Measurements from ENCODE around the gene DGCR6L.
"Not testable (repeated sequence)": the region's sequence is repeated elsewhere in the genome, so short reads cannot be mapped to it uniquely, and the experiment has no call there.

The DGCR6L gene

GRCh38 chr22:20290578-20291248, 29.1 kb downstream of the DGCR6L start:
- DNase-seq, result no peak

DNA sequence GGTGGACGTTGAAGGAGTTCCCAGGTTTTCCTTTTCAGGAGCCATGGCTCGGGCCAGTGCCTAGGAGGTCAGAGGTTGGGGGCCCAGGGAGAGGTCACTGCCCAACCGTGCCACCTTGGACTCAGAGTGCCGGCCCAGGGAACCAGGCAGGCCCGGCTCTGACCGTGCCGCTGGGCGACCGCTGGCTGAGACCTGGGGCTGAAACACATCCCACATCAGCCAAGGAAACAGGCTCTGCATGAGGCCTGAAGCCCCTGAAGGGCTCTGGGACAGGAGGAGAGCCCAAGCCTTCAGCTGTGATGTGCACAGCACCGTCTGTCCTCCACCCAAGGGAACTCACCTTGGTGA, 29.8 kb downstream of the DGCR6L start:
- DNase-seq, result no peak

GRCh38 chr22:20289182-20290044, 30.4 kb downstream of the DGCR6L start:
- not testable (repeated sequence) for DNase-seq

GRCh38 chr22:20286784-20287423, 33.0 kb downstream of the DGCR6L start:
- not testable (repeated sequence) for DNase-seq

DNA sequence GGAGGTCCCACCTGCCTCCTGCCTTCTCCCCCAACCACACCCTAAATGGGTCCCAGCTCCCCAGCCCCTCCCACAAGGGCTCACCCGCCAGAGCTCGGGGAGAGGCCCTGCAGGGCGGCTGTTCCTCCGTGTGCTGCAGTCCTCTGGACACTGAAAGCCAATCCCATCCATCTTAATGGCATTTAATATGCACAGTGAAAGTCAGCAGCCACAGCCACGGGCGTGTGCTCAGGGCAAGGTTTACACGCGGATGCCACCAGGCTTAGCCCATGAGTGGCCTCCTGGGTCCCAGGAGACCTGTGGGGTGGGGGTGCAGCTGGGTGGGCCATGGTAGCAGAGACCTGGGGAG, 33.6 kb downstream of the DGCR6L start:
- not testable (repeated sequence) for DNase-seq

DNA sequence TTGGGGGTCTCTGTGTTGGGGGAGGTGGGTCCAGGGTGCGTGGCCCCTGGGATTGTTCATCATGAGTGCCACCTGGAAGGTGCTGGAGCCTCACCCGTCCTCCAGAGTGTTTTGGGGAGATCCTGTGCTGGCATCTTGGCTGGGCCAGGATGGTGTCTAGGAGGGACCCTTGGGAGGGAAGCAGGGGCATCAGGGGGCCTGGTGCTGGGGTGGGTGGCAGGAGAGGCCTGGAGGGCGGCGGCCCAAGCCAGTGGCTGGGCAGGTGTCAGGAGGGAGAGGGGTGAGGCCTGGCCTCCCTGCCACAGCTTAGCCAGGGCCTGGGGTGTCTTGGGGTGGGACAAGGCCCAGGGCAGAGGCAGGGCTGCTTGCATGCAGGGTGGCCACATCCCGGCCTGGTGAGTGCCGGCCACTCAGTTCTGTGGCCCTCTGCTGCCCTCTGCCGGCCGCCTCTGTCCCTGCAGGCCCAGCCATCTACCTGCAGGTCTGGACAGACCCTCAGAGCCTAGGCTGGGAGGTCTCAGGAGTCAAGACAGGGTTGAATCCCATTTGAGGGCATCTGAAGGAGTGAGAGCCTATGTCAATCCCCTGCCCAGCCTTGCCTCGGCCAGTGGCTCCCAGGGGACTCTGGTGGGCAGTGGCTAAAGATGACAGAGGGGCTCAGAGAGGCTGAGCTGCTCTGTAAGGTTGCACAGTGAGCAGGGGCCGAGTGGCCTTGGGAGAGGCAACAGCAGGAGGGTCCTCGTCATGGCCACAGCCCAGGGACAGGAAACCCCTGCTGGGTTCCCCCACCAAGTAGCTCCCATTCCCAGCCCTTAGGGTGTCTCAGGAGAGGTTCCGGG, 34.2 kb downstream of the DGCR6L start:
- not testable (repeated sequence) for DNase-seq

- DNase-seq, result no peak
These were observed 35.3 kb downstream of the DGCR6L start for GRCh38 chr22:20284471-20285086.

- no peak for DNase-seq
These were observed 36.2 kb downstream of the DGCR6L start for GRCh38 chr22:20283674-20284066.

- no peak for DNase-seq
These were observed 36.8 kb downstream of the DGCR6L start for GRCh38 chr22:20282901-20283673.

DNA sequence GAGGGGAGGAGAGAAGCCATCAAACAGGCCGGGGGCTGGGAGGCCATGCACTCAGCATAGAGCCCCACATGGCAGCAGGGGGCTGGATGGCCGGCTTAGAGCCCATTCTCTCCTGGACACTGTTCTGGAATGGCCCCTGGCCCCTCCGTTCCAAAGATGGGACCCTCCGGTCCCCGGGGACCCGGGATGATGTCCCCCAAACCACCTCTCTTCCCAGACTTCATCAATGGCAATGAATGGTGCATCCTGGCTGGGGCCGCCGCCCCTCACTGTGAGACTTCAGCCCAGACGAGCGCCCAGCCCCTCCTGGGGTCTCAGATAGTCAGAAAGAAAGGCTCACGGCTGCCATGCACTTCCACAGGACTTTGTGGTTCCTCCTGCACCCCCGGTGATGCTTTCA, 38.0 kb downstream of the DGCR6L start:
- no peak for DNase-seq

GRCh38 chr22:20281473-20281872, 38.4 kb downstream of the DGCR6L start:
- not testable (repeated sequence) for DNase-seq

- no peak for DNase-seq
These were observed 39.0 kb downstream of the DGCR6L start for GRCh38 chr22:20280866-20281265.

DNA sequence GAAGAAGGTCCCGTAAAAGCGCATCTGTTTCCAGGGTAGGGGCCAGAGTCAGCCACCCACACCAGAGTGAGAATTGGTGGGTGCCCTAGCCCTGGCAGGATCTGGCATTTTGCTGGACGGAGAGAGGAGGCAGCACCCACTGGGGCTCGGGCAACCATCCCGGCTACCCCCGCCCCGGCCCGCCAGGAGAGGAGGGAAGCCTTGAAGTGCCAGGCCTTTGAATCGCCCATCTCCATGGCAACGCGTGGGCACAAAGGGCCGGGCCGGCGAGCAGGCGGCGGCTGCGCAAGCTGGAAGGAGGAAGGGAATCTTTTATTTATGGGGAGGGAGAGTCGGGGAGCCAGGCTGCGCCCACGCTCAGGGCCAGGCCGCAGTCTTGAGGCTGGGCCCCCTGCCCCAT, 39.7 kb downstream of the DGCR6L start:
- DNase-seq, result peak; percentile 18

DNA sequence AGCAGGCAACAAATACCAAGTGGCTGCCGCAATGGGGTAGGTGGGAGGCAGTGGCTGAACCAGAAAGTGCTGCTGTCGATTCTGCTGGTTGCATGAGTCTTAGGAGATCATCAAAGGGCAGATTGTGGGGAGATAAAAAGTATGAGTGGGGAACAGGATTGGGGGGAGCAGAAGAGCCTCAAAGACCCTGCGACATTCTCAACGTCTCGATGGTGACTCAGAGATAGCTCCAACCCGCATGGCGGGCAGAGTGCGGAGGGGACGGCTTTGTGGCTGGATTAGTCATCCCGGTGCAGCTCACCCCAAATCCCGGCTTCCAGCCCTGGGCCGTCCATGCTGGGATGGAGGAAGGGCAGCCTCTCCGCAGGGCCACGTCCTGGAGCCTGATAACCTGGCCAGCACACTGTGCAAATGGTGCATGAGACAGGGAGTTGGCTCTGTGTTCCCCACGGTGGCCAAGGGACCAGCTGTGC, 40.2 kb downstream of the DGCR6L start:
- no peak for DNase-seq

DNA sequence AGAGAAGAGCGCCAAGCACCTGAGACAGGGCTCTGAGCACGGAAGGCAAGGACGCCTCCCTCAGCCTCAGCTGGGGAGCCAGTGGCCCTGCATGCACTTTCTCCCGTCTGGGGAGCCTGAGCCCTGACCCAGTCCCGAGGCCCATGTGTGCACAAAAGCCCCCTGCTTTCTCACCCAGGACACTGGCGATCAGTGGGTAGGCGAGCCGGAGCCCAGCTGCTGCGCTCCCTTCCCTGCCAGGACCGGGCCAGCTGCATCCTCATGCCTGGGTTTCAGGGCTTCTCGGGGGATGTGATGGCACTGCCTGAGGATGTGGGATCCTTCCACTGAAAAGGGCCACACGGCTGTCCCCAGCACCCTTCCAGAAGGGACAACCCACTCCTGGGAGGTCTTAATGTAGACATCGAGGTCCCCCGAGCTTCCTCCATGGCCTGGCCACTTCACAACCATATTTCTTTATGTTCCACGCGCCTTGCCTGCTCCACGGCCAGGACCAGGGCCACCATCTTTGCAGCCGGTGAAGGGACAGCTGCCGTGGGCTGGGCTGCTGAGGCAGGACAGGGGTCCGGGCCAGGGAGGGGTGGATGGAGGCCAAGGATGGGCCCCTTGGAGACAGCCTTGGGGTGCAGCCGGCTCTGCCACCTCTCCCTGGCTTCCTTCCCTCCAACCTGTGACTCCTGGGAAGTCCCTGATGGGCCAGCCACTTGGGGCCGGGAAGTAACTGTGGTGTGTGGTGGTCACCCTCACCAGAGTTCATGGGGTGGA, 41.0 kb downstream of the DGCR6L start:
- not testable (repeated sequence) for DNase-seq

DNA sequence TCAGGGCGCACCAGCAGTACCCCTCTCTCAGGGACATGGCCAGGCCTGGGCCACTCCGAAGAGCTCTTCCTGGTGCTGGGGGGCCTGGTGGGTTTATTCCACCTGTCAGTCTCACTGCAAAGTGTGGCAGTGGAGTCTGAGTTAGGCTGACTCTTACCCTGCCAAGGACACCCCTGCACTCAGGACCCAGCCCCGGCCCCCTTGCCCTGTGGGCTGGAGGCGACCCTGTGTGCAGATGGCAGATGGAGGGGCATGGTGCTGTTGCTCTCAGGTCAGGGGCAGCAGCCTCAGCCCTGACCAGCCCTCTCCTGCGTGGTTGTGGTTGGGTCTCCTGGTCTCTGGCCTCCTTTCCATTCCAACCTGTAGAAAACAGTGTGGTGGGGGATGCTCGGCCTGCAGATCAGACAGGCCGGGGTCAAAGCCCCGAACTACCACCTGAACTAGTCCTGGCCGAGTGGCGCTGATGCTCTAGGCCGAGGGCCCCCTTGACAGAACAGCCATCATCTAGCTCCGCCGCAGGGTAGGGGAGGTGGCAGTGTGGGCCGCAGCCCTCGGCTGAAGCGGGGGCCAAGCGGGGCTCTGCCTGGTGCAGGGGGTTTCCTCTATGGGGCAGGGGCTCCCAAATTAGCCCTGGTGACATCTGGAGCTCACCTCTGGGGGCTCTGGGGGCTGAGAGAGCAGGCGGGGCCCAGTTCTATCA, 41.8 kb downstream of the DGCR6L start:
- DNase-seq, result not testable (repeated sequence)

DNA sequence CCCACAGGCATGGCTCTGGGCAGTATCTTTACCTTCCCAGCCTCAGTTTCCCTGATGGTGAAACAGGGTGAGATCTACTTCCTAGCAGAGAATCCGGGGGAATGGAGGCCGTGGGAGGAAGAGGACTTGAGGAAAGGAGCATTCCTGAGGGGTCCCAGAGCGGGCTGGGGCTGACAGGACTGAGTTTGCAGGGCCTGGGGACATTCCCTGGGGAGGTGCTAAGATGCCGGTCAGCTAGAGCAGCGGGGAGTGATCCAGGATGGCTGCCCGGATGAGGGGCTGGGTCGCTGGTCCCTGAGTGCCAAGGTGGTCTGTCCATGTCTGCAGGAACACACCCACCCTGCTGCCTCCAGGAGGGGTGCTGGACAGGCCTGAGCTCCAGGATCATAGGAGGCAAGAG, 43.4 kb downstream of the DGCR6L start:
- no peak for DNase-seq

GRCh38 chr22:20275836-20276235, 44.0 kb downstream of the DGCR6L start:
- no peak for DNase-seq

DNA sequence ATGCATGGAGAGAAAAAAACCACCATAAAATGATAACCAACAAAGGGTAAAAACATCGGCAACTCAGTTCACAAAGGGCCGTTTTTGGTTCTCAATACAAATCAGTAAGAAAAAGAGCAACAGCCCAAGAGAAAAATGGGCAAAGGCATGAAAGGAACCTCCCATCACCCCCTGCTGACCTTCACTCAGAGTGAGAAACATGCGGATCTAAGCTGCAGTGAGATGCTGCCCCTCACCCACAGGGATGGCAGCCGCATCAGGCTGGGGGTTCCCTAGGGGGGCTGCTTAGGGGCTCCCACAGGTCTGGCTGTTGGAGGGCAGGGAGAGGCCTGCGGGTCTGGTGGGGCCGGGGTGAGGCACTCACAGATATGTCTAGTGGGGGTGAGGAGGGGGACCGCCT, 44.5 kb downstream of the DGCR6L start:
- DNase-seq, result not testable (repeated sequence)

DNA sequence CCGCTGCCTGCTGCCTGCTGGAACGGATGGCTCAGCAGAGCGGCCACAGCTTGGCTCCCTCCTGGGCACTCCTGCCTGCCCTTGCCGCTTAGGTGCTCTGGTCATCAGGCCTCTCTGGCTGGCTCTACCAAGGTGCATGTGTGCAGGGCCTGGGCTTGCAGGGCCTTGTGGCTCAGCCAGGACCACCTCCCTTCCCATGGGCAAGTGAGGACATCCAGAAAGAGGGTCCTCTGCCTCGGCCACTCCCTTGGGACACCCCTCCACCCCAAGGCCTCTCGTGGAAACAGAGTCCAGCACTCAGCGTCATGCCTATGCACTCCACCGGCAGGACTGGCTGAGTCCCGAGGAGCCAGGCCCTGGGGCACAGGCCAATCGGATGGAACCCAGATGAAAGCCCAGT, 45.5 kb downstream of the DGCR6L start:
- not testable (repeated sequence) for DNase-seq
